IMR-90 (cell line): ENCODE results near the gene NMT1.

Source experiments
- BHLHE40 ChIP-seq: fragments of 150-350 bp; IDR thresholded peaks from 2 replicates; pipeline ENCODE4 v1.6.1; 2016; ENCODE audit warnings: mild to moderate bottlenecking, low read depth, low read length
- CTCF ChIP-seq: conservative IDR thresholded peaks from 2 replicates; pipeline ENCODE4 v1.5.1; 2012; ENCODE audit warnings: mild to moderate bottlenecking, low read depth, low read length, improper control_type of control experiment
- MXI1 ChIP-seq: IDR thresholded peaks from 2 replicates; pipeline ENCODE4 v1.6.1; 2012; ENCODE audit warnings: low read depth, mild to moderate bottlenecking, low read length, moderate library complexity, borderline replicate concordance
- POLR2A ChIP-seq: IDR thresholded peaks from 2 replicates; pipeline ENCODE4 v1.6.1; 2012; ENCODE audit warnings: mild to moderate bottlenecking, low read depth, low read length
- RAD21 ChIP-seq: IDR thresholded peaks from 2 replicates; pipeline ENCODE4 v1.6.1; 2012; ENCODE audit warnings: low read length, improper control_type of control experiment
- RCOR1 ChIP-seq: IDR thresholded peaks from 2 replicates; pipeline ENCODE4 v1.6.1; 2012; ENCODE audit warnings: mild to moderate bottlenecking, low read length, improper control_type of control experiment; ENCODE audit not compliant: insufficient replicate concordance
- RFX5 ChIP-seq: IDR thresholded peaks from 2 replicates; pipeline ENCODE4 v1.8.0; 2012; ENCODE audit warnings: low read depth, mild to moderate bottlenecking, low read length, moderate library complexity
- SMC3 ChIP-seq: fragments of 150-350 bp; IDR thresholded peaks from 2 replicates; pipeline ENCODE4 v1.6.1; 2016; ENCODE audit warnings: low read depth, mild to moderate bottlenecking, antibody characterized with exemption, low read length, moderate library complexity
- TF ChIP-seq, protein P1 (sequence below): fragments of 150-350 bp; IDR thresholded peaks from 2 replicates; pipeline ENCODE4 v1.6.1; 2016; ENCODE audit warnings: low read depth, mild to moderate bottlenecking, low read length, moderate library complexity, borderline replicate concordance
- TF ChIP-seq, protein P2 (sequence below): fragments of 150-350 bp; IDR thresholded peaks from 2 replicates; pipeline ENCODE4 v1.6.1; 2017; ENCODE audit warnings: mild to moderate bottlenecking, antibody characterized with exemption, low read length, low read depth

- TF ChIP-seq CTCF (no peak), RFX5 (no peak), POLR2A (no peak), SMC3 (no peak), RCOR1 (no peak), BHLHE40 (no peak), RAD21 (no peak), MXI1 (no peak)
- TF ChIP-seq, protein P1, sequence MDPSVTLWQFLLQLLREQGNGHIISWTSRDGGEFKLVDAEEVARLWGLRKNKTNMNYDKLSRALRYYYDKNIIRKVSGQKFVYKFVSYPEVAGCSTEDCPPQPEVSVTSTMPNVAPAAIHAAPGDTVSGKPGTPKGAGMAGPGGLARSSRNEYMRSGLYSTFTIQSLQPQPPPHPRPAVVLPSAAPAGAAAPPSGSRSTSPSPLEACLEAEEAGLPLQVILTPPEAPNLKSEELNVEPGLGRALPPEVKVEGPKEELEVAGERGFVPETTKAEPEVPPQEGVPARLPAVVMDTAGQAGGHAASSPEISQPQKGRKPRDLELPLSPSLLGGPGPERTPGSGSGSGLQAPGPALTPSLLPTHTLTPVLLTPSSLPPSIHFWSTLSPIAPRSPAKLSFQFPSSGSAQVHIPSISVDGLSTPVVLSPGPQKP, result no peak
- TF ChIP-seq, protein P2, sequence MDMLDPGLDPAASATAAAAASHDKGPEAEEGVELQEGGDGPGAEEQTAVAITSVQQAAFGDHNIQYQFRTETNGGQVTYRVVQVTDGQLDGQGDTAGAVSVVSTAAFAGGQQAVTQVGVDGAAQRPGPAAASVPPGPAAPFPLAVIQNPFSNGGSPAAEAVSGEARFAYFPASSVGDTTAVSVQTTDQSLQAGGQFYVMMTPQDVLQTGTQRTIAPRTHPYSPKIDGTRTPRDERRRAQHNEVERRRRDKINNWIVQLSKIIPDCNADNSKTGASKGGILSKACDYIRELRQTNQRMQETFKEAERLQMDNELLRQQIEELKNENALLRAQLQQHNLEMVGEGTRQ, result no peak
Observed at GRCh38 chr17:45029096-45029495, 32.0 kb upstream of the NMT1 start.
